ENCODE data around the gene HSDL1. TPM values are rescaled to one million over a fixed set of nuclear protein-coding genes. Genes with fewer than 3 reads are reported as not detected.

The HSDL1 gene
- polyA plus RNA-seq, 1 experiment = 12.1 TPM

- ChIA-PET POLR2A (no interaction called here), CTCF (interaction anchor here (3.4 kb wide), 1 partner anchor 16 kb away, joined by 11 read pairs; no protein-coding TSS in a partner anchor)
- no peak for DNase-seq (ENCODE audit: low read depth)
- H3K36me3 ChIP-seq (ENCODE audit: control insufficient read depth, insufficient read depth, low read length) = peaks cover 18% of the 10 kb centered on the region
- no peak for TF ChIP-seq CTCF (IDR thresholded peaks at IDR 0.05; ENCODE audit: insufficient read depth, low read depth, low read length)
- H3K27me3 ChIP-seq (ENCODE audit: control insufficient read depth, insufficient read depth, low read length) = no peaks in the 10 kb centered on the region
- no peak overlapping the region for H3K4me3 ChIP-seq (ENCODE audit: low read depth, low read length)
Observed at GRCh38 chr16:84082110-84082509, 62.9 kb downstream of the HSDL1 start.

GRCh38 chr16:84081446-84081989, 63.5 kb downstream of the HSDL1 start:
- Histone ChIP-seq H3K27me3 (ENCODE audit: control insufficient read depth, insufficient read depth, low read length) (no peaks in the 10 kb centered on the region), H3K4me3 (ENCODE audit: low read depth, low read length) (no peak overlapping the region), H3K36me3 (ENCODE audit: control insufficient read depth, insufficient read depth, low read length) (peaks cover 15% of the 10 kb centered on the region)
- TF ChIP-seq CTCF (IDR thresholded peaks at IDR 0.05; ENCODE audit: insufficient read depth, low read depth, low read length) = no peak
- DNase-seq (ENCODE audit: low read depth) = no peak
- ChIA-PET CTCF (interaction anchor here (1.3 to 3.4 kb wide), 2 partner anchors 15 to 105 kb away, joined by 5 to 11 read pairs; partner anchors contain the start of gene TAF1C), POLR2A (no interaction called here)

GRCh38 chr16:84080813-84081212, 64.2 kb downstream of the HSDL1 start:
- CTCF ChIA-PET = interaction anchor here (0.8 to 3.4 kb wide), 4 partner anchors 14 to 106 kb away, joined by 3 to 11 read pairs (median 6); partner anchors contain the start of gene TAF1C
- no peaks in the 10 kb centered on the region for H3K27me3 ChIP-seq (ENCODE audit: control insufficient read depth, insufficient read depth, low read length)
- TF ChIP-seq CTCF (IDR thresholded peaks at IDR 0.05; ENCODE audit: insufficient read depth, low read depth, low read length) = no peak
- DNase-seq (ENCODE audit: low read depth) = no peak
- H3K36me3 ChIP-seq (ENCODE audit: control insufficient read depth, insufficient read depth, low read length) = peaks cover 11% of the 10 kb centered on the region
- POLR2A ChIA-PET = no interaction called here
- H3K4me3 ChIP-seq (ENCODE audit: low read depth, low read length) = no peak overlapping the region

- no peak for DNase-seq (ENCODE audit: low read depth)
- no peak overlapping the region for H3K4me3 ChIP-seq (ENCODE audit: low read depth, low read length)
- no peaks in the 10 kb centered on the region for H3K27me3 ChIP-seq (ENCODE audit: control insufficient read depth, insufficient read depth, low read length)
- peaks cover 11% of the 10 kb centered on the region for H3K36me3 ChIP-seq (ENCODE audit: control insufficient read depth, insufficient read depth, low read length)
- no peak for TF ChIP-seq CTCF (IDR thresholded peaks at IDR 0.05; ENCODE audit: insufficient read depth, low read depth, low read length)
- ChIA-PET POLR2A (no interaction called here), CTCF (interaction anchor here (0.8 to 1.3 kb wide), 3 partner anchors 15 to 107 kb away, joined by 3 to 7 read pairs (median 5); partner anchors contain the start of gene TAF1C)
Observed at GRCh38 chr16:84080378-84080777, 64.6 kb downstream of the HSDL1 start.

- ChIA-PET POLR2A (no interaction called here), CTCF (interaction anchor here (1.2 to 2.5 kb wide), 3 partner anchors 10 to 14 kb away, joined by 3 to 11 read pairs (median 7); no protein-coding TSS in a partner anchor)
- DNase-seq (ENCODE audit: low read depth) = no peak
- TF ChIP-seq CTCF (IDR thresholded peaks at IDR 0.05; ENCODE audit: insufficient read depth, low read depth, low read length) = no peak
- peaks cover 17% of the 10 kb centered on the region for H3K36me3 ChIP-seq (ENCODE audit: control insufficient read depth, insufficient read depth, low read length)
- H3K27me3 ChIP-seq (ENCODE audit: control insufficient read depth, insufficient read depth, low read length) = no peaks in the 10 kb centered on the region
- H3K4me3 ChIP-seq (ENCODE audit: low read depth, low read length) = no peak overlapping the region
Observed at GRCh38 chr16:84079664-84080063, 65.3 kb downstream of the HSDL1 start.

Measured in BJ (cell line).